ENCODE data around the gene LGI4.

DNA sequence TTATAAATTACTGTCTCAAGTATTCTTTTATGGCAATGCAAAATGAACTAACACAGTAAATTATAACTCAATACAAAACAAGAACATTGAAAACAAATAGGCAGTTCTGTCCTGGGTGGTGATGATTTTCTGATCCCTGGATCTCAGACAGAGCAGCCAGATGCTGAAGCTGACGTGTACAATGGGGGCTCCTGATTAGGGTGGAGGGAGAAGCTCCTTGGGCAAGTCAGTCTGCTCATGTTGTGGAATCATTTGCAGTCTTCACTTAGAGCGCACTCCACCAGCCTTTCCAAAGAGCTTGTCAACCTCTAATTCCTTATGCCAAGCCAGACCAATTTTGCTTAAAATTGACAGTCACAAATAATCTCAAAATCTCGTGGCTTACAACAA, 41.3 kb upstream of the LGI4 start:
- TF ChIP-seq RARB (CRISPR knock-in tag; IDR thresholded peaks at IDR 0.05) (no peak), ZFP3 (CRISPR knock-in tag; IDR thresholded peaks at IDR 0.05) (no peak), ESRRG (CRISPR knock-in tag; IDR thresholded peaks at IDR 0.05) (no peak), OSR1 (CRISPR knock-in tag; IDR thresholded peaks at IDR 0.05) (no peak), ARNTL (CRISPR knock-in tag; IDR thresholded peaks at IDR 0.05; ENCODE audit: borderline replicate concordance, low read depth) (no peak), SNAI2 (CRISPR knock-in tag; IDR thresholded peaks at IDR 0.05) (no peak), BACH2 (CRISPR knock-in tag; IDR thresholded peaks at IDR 0.05; ENCODE audit: borderline replicate concordance) (no peak)
- TF ChIP-seq, protein P1, sequence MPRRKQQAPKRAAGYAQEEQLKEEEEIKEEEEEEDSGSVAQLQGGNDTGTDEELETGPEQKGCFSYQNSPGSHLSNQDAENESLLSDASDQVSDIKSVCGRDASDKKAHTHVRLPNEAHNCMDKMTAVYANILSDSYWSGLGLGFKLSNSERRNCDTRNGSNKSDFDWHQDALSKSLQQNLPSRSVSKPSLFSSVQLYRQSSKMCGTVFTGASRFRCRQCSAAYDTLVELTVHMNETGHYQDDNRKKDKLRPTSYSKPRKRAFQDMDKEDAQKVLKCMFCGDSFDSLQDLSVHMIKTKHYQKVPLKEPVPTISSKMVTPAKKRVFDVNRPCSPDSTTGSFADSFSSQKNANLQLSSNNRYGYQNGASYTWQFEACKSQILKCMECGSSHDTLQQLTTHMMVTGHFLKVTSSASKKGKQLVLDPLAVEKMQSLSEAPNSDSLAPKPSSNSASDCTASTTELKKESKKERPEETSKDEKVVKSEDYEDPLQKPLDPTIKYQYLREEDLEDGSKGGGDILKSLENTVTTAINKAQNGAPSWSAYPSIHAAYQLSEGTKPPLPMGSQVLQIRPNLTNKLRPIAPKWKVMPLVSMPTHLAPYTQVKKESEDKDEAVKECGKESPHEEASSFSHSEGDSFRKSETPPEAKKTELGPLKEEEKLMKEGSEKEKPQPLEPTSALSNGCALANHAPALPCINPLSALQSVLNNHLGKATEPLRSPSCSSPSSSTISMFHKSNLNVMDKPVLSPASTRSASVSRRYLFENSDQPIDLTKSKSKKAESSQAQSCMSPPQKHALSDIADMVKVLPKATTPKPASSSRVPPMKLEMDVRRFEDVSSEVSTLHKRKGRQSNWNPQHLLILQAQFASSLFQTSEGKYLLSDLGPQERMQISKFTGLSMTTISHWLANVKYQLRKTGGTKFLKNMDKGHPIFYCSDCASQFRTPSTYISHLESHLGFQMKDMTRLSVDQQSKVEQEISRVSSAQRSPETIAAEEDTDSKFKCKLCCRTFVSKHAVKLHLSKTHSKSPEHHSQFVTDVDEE (CRISPR knock-in tag; IDR thresholded peaks at IDR 0.05): no peak
- TF ChIP-seq, protein P2, sequence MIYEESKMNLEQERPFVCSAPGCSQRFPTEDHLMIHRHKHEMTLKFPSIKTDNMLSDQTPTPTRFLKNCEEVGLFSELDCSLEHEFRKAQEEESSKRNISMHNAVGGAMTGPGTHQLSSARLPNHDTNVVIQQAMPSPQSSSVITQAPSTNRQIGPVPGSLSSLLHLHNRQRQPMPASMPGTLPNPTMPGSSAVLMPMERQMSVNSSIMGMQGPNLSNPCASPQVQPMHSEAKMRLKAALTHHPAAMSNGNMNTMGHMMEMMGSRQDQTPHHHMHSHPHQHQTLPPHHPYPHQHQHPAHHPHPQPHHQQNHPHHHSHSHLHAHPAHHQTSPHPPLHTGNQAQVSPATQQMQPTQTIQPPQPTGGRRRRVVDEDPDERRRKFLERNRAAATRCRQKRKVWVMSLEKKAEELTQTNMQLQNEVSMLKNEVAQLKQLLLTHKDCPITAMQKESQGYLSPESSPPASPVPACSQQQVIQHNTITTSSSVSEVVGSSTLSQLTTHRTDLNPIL (CRISPR knock-in tag; IDR thresholded peaks at IDR 0.05; ENCODE audit: low read depth): no peak
